ENCODE results near the gene GSTM5. TPM values are rescaled to one million over a fixed set of nuclear protein-coding genes. Genes with fewer than 3 reads are reported as not detected.
A peak's percentile ranks its signal among the peaks of the same experiment; 100 is the strongest.
"Not testable (repeated sequence)": the region's sequence is repeated elsewhere in the genome, so short reads cannot be mapped to it uniquely, and the experiment has no call there.

The GSTM5 gene
- total RNA-seq, 4 donors from 2014 or later, result 2.8 to 5.4 (median 3.0) TPM

GRCh38 chr1:109671067-109671466, 41.0 kb upstream of the GSTM5 start:
- Histone ChIP-seq H3K27me3 (no peaks in the 10 kb centered on the region), H3K9me3 (no peaks in the 10 kb centered on the region), H3K4me1 (peaks cover 4 to 6% of the 10 kb centered on the region in 2 donors), H3K36me3 (peaks cover 0 to 9% of the 10 kb centered on the region in 2 donors), H3K27ac (no peak overlapping the region), H3K4me3 (replicated peaks in 1 of 3) (no peak overlapping the region)
- 86 to 92% methylated on average over 5 of the region's 5 CpGs for WGBS, 2 donors
- TF ChIP-seq POLR2A (IDR thresholded peaks at IDR 0.05) (no peak), CTCF (IDR thresholded peaks at IDR 0.05) (no peak)
- no peak for DNase-seq
- intact Hi-C loops (cut with DNase I), result no loop called here

GRCh38 chr1:109673861-109674260, 38.2 kb upstream of the GSTM5 start:
- H3K36me3 ChIP-seq; intact Hi-C loops (cut with DNase I); H3K27ac ChIP-seq; H3K4me3 ChIP-seq (replicated peaks in 1 of 3); DNase-seq; H3K27me3 ChIP-seq; H3K9me3 ChIP-seq; H3K4me1 ChIP-seq: not testable (repeated sequence)
- WGBS, 2 donors, result 94 to 95% methylated on average over 2 of the region's 2 CpGs

GRCh38 chr1:109676683-109677381, 35.2 kb upstream of the GSTM5 start:
- WGBS, 2 donors, result 87 to 90% methylated on average over 3 of the region's 3 CpGs
- intact Hi-C loops (cut with DNase I); H3K9me3 ChIP-seq; H3K36me3 ChIP-seq; DNase-seq; H3K27me3 ChIP-seq; H3K27ac ChIP-seq; H3K4me3 ChIP-seq (replicated peaks in 1 of 3); H3K4me1 ChIP-seq: not testable (repeated sequence)

GRCh38 chr1:109677459-109677858, 34.6 kb upstream of the GSTM5 start:
- DNase-seq, result no peak
- no peak overlapping the region for H3K4me3 ChIP-seq (replicated peaks in 1 of 3)

GRCh38 chr1:109678637-109679036, 33.4 kb upstream of the GSTM5 start:
- 90% methylated on average over 2 of the region's 2 CpGs for WGBS, 2 donors
- H3K27me3 ChIP-seq; H3K4me1 ChIP-seq; intact Hi-C loops (cut with DNase I); DNase-seq; H3K9me3 ChIP-seq; H3K36me3 ChIP-seq; H3K4me3 ChIP-seq (replicated peaks in 1 of 3); H3K27ac ChIP-seq: not testable (repeated sequence)

More at GRCh38 chr1:109677459-109677858, 34.6 kb upstream of the GSTM5 start:
- no peak for TF ChIP-seq CTCF (IDR thresholded peaks at IDR 0.05)
- no peak for TF ChIP-seq POLR2A (IDR thresholded peaks at IDR 0.05)
- H3K9me3 ChIP-seq, result no peaks in the 10 kb centered on the region
- peaks cover 0 to 9% of the 10 kb centered on the region in 2 donors for H3K36me3 ChIP-seq
- H3K4me1 ChIP-seq, result no peaks in the 10 kb centered on the region
- intact Hi-C loops (cut with DNase I), result no loop called here
- no peaks in the 10 kb centered on the region for H3K27me3 ChIP-seq
- 80% methylated on average over 3 of the region's 3 CpGs for WGBS, 2 donors
- no peak overlapping the region for H3K27ac ChIP-seq

- H3K4me1 ChIP-seq; H3K4me3 ChIP-seq (replicated peaks in 1 of 3); H3K9me3 ChIP-seq; H3K27me3 ChIP-seq; DNase-seq; intact Hi-C loops (cut with DNase I); H3K27ac ChIP-seq; H3K36me3 ChIP-seq: not testable (repeated sequence)
- WGBS, 2 donors, result no CpG with 5 or more reads among the region's 6 CpGs
These were observed 27.3 kb upstream of the GSTM5 start for GRCh38 chr1:109684777-109685176.

- H3K4me3 ChIP-seq (replicated peaks in 1 of 3); H3K27ac ChIP-seq; intact Hi-C loops (cut with DNase I); H3K27me3 ChIP-seq; DNase-seq; H3K4me1 ChIP-seq; H3K9me3 ChIP-seq; H3K36me3 ChIP-seq: not testable (repeated sequence)
- WGBS, 2 donors, result no CpG with 5 or more reads among the region's 1 CpG
These were observed 26.7 kb upstream of the GSTM5 start for GRCh38 chr1:109685399-109685798.

GRCh38 chr1:109685890-109686289, 26.2 kb upstream of the GSTM5 start:
- intact Hi-C loops (cut with DNase I), result not testable (repeated sequence)

GRCh38 chr1:109687109-109687508, 24.9 kb upstream of the GSTM5 start:
- DNase-seq; H3K36me3 ChIP-seq; H3K27me3 ChIP-seq; intact Hi-C loops (cut with DNase I); H3K4me1 ChIP-seq; H3K9me3 ChIP-seq: not testable (repeated sequence)
- H3K4me3 ChIP-seq (replicated peaks in 1 of 3), result peak overlapping the region in 1 of 3 donors; percentile 26
- H3K27ac ChIP-seq, result peak overlapping the region in 1 of 3 donors; percentile 36
- no CpG with 5 or more reads among the region's 11 CpGs for whole genome bisulfite sequencing, 2 donors

More at GRCh38 chr1:109685890-109686289, 26.2 kb upstream of the GSTM5 start:
- DNase-seq; H3K27ac ChIP-seq; H3K4me1 ChIP-seq; H3K27me3 ChIP-seq; H3K4me3 ChIP-seq (replicated peaks in 1 of 3); H3K36me3 ChIP-seq; H3K9me3 ChIP-seq: not testable (repeated sequence)
- WGBS, 2 donors, result no CpG with 5 or more reads among the region's 4 CpGs

Data from thyroid gland (tissue), 4 donors.